Left lobe of liver (tissue), 2 donors: Measurements from ENCODE around the gene GOLGA3. TPM values are rescaled to one million over a fixed set of nuclear protein-coding genes. Genes with fewer than 3 reads are reported as not detected.
"Not testable (repeated sequence)": the region's sequence is repeated elsewhere in the genome, so short reads cannot be mapped to it uniquely, and the experiment has no call there.

Experiments
- ATAC-seq: fragments of 200-7000 bp; cut with Tn5 transposase; one replicate; pipeline ENCODE4 v1.9.1; 2020; ENCODE audit warnings: mild to moderate bottlenecking, moderate library complexity
- DNase-seq: peaks from one replicate; pipeline ENCODE4 v3.0.0-alpha.2; 2020; ENCODE audit warnings: low spot score
- total RNA-seq: library from RNA; stranded (reverse); gene quantifications from one replicate; pipeline ENCODE4 v1.2.1, GENCODE V29; 2021
- donor health status: DM: no; HTN: no; CAD: no; lungs with moderate emphysema.
- donor health status: DM: no; HTN: yes; CAD: no.

The GOLGA3 gene
- total RNA-seq, 1 donor from 2014 or later, result 22.9 TPM

DNA sequence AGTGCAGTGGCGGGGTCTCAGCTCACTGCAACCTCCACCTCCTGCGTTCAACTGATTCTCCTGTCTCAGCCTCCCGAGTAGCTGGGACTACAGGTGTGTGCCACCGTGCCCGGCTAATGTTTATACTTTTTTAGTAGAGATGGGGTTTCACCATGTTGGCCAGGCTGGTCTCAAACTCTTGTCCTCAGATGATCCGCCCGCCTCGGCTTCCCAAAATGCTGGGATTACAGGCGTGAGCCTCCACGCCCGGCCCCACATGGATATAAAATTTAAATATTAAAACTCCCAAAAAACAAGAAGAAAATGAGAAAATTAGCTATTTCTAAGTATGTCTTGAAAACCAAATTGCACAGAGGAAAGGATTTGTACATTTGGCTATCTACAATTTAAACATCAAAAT, 16.0 kb upstream of the GOLGA3 start:
- ATAC-seq, result not testable (repeated sequence)

DNA sequence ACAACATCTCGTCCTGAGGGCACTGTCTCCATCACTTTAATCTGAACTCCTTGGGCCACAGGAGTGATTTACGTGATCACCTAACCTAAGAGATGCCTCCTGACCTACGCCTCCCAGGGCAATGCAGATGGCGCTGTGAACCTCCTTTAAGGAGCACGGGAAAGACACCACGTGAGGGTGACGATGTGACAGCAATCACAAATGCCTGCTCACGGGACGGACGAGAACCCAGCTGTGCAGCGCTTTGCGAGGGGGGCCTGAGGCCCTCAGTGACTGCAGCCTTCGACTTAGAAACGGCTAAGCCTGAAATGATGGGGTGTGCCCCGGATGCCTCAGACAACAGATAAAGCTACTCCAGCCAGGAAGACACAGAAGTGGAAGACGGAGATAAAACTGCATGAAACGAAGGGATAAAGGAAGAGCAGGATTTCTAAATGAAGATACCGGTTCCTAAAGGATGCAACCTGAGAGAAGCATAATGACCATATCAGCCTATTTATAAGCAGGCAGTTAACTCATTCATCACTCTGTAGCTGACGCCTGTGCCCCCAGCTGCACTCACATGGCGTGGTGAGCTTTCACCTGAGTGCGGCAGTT, 13.9 kb upstream of the GOLGA3 start:
- no peak for DNase-seq
- ATAC-seq, result no peak

More for the DNA sequence above, 16.0 kb upstream of the GOLGA3 start:
- DNase-seq, result not testable (repeated sequence)

DNA sequence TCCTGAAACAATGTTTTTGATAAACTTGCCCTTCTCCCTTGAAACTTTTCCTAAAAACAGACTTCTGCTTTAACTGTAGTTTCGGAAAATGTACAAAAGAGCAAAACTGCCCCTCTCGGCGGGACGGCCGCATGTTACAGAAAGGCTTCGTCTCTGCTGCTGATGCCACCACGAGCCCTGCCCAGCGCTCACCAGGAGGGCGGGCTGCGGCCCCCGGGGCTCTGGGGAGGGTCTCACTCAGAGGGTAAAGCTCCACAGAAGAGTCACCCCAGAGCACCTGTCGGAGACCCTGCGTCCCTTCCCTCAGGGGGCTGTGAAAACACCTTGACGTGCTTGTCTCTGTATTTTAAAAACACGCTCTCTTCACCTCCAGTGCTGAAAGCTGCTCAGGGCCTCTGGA, 12.5 kb upstream of the GOLGA3 start:
- ATAC-seq, result no peak
- no peak for DNase-seq

DNA sequence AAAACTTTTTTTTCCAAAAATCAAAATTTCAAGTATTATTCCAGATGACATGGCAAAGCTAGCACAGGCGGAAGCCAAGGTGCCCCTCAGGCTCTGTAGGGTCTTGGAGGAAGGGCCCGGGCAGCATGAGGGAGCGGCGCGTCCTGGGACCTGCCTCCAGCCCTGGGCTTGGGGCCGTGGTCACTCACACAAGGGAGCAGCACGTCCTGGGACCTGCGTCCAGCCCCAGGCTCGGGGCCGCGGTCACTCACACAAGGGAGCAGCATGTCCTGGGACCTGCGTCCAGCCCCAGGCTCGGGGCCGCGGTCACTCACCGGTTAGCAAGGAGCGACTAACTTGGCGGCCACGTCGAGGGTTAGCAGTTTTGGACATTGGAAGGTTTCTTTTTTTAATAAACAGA, 11.9 kb upstream of the GOLGA3 start:
- no peak for ATAC-seq

DNA sequence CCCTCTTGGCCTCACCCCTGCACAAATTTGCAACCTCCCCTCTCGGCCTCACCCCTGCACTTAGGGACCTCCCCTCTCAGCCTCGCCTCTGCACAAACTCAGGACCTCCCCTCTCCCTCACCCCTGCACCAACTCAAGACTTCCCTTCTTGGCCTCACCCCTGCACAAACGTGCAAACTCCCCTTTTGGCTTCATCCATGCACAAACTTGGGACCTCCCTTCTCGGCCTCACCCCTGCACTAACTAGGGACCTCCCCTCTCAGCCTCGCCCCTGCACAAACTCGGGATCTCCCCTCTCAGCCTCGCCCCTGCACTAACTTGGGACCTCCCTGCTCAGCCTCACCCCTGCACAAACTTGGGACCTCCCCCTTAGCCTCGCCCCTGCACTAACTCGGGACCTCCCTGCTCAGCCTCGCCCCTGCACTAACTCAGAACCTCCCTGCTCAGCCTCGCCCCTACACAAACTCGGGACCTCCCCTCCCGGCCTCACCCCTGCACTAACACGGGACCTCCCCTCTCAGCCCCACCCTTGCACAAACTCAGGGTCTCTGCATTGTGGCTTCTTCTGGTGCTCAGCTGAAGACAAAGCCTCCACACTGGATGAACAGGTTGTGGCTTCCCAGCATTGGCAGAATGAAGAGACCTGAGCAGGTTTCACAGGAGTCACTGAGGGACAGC, 11.0 kb upstream of the GOLGA3 start:
- ATAC-seq (no peak), DNase-seq (no peak)

More for the DNA sequence above, 11.9 kb upstream of the GOLGA3 start:
- no peak for DNase-seq

DNA sequence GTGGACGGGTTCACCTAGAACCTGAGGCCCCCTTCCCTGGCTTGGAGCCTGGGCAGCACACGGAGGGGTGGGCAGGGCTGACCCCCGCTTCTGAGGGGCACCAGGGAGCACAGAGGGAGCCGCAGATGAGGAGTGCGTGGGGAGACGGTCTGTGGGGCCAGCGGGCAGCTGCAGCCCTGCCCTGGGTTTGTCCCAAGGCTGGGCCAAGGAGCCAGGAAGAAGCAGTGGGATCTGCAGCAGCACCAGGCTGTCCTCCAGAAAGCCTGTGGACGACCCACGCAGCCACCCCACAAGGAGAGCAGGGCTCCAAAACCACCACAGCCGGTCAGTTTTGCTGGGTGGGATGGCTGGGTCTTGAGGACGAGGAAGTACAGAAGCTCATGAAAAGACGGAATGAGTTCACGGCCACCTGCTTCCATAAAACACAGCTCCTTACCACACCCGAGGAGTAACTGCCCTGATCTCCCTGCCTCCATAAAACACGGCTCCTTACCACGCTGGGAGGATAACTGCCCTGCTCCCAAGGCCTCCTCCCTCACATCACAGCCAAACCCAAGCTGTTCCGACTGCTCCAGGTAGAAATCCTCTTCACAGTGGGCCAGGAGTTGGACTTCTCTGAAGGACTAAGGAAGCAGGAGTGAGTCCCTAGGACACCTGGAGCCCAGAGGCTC, 9.9 kb upstream of the GOLGA3 start:
- DNase-seq (no peak), ATAC-seq (no peak)

DNA sequence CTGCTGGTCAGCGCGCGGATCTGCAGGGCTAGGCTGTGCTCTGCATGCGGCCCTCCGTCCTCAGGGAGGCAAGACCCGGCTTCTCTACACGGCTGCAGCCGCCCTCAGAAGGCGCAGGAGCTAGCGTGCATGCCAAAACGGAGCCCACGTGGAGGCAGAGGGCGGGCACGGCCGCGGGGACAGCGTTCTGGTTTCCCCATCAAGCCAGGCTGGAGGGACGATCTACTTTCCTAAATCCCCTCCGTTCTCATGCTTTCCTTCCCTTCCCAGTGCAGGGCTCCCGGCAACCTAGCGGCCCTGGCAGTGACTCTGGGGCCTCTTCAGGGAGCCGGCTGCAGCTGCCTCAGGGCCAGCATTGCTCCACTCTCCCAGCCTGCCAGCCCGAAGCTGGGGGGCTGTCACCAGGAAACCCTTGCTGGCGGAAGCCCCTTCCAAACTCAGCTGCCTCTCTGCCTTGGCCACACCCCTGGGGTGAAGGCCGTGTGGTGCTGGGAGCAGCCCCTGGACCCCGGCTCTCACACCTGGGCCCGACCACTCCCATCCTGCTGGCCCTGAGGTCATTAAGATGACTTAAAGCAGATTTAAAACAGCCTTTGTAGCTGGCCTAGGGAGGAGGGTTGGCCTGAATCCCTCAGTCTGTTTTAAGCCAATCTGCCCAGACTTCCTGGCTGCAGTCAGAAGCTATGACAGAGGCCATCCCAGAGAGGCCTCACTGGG, 9.2 kb upstream of the GOLGA3 start:
- ATAC-seq (peak; percentile 8), DNase-seq (no peak)

DNA sequence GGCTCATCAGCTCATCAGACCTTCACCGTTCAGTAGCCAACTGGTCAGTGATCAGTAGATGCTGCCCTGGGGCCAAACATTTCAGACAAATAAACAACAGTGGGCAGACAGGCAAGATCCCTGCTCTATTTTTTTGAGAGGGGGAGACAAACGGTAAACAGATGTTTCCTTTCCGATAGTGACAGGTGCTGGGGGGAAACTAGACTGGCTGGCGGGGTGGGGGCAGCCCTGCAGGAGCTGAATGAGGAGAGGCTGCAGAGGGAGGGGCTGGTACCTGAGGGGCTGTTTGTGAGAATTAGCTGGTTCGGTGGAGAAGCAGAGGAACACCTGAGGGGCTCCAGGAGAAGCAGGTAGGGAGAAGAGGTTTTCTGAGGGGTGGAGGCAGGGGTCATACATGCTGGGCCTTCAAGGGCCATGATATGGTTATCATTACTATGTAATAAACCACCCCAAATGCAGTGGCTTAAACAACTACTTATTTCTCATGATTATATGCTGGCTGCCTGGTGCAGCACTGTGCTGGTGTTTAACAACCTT, 8.2 kb upstream of the GOLGA3 start:
- ATAC-seq, result no peak

DNA sequence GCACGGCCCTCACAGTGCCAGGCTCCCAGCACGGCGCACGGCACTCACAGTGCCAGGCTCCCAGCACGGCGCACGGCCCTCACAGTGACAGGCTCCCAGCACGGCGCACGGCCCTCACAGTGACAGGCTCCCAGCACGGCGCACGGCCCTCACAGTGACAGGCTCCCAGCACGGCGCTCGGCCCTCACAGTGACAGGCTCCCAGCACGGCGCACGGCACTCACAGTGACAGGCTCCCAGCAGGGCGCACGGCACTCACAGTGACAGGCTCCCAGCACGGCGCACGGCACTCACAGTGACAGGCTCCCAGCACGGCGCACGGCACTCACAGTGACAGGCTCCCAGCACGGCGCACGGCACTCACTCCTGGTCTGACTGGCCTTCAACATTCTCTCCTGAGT, 7.6 kb upstream of the GOLGA3 start:
- not testable (repeated sequence) for ATAC-seq, DNase-seq

More for the DNA sequence above, 8.2 kb upstream of the GOLGA3 start:
- DNase-seq, result no peak

DNA sequence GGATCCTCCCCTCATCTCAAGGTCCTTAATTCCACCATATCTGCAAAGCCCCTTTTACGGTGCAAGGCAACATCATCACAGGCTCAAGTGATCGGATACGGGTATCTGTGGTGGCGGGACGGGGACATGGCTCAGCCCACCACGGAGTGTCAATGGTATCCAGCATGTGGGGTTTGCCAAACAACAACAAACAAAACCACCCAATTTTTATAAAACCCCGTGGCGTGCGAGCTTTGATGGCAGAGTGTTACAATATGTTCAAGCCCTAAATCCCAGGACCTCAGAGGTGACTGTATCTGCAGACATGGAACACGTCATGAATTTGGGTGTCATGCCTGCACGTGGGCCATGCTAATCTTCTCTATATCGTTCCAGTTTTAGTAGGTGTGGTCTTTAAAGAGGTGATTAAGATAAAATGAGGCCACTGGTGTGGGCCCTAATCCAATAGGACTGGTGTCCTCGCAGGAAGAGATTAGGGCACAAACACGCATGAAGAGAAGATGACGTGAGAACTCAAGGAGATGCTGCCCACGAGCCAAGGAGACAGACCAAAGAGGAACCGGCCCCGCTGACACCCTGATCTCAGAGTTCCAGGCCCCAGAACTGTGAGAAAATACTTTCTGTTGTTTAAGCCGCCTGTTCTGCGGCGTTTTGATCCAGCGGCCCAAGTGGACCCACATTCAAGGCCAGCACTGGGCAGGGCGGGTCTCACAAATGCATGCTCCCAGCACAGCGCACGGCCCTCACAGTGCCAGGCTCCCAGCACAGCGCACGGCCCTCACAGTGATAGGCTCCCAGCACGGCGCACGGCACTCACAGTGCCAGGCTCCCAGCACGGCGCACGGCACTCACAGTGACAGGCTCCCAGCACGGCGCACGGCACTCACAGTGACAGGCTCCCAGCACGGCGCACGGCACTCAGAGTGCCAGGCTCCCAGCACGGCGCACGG, 6.7 kb upstream of the GOLGA3 start:
- ATAC-seq, result no peak
- DNase-seq, result no peak

DNA sequence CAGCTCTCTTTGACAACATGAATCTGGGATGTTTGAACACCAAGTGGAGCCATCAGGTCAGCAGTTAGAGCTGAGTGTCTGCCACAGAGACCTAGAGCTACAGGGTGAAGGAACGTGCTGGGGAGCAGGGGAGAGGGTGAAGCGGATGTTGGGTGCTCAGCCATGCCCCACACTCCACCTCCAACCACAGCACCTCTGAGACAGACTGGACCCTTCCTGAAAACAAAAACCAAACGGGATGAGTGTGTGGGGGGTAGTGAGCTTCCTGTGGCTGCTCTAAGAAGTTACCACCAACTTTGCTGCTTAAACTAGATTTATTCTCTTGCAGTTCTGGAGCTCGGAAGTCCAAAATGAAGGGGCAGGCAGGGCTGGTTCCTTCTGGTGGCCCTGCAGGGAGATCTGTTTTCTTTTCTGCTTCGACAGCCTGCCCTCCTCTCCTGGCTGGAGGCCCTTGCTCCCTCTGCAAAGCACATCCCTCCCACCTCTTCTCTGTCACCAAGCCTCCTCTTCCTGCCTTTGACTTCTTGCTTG, 5.6 kb upstream of the GOLGA3 start:
- no peak for DNase-seq
- ATAC-seq, result no peak

DNA sequence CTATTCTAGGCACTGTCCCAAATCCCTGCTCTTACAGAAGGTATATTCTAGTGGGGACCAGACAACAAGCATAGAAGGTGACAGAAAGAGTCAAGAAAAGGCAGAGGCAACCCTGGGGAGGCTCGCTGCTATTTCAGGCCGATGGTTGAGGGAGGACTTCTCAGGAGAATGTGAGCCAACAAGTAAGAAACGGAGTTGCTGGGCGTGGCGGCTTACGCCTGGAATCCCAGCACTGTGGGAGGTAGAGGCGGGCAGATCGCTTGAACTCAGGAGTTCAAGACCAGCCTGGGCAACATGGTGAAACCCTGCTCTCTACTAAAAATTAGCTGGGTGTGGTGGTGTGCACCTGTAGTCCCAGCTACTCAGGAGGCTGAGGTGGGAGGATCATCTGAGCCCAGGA, 4.7 kb upstream of the GOLGA3 start:
- DNase-seq (no peak), ATAC-seq (no peak)

DNA sequence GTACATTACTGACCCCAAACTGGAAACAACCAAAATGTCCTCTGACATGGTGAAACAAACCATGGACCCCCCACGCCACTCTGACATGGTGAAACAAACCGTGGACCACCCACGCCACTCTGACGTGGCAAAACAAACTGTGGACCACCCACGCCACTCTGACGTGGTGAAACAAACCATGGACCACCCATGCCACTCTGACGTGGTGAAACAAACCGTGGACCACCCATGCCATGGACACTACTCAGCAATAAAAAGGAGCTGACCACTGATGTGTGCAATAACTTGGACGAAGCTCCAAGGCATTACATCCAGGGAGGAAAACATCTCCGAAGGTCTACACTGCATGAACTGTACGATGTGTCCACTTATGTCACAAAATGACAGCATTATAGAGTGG, 3.1 kb upstream of the GOLGA3 start:
- ATAC-seq, result no peak

DNA sequence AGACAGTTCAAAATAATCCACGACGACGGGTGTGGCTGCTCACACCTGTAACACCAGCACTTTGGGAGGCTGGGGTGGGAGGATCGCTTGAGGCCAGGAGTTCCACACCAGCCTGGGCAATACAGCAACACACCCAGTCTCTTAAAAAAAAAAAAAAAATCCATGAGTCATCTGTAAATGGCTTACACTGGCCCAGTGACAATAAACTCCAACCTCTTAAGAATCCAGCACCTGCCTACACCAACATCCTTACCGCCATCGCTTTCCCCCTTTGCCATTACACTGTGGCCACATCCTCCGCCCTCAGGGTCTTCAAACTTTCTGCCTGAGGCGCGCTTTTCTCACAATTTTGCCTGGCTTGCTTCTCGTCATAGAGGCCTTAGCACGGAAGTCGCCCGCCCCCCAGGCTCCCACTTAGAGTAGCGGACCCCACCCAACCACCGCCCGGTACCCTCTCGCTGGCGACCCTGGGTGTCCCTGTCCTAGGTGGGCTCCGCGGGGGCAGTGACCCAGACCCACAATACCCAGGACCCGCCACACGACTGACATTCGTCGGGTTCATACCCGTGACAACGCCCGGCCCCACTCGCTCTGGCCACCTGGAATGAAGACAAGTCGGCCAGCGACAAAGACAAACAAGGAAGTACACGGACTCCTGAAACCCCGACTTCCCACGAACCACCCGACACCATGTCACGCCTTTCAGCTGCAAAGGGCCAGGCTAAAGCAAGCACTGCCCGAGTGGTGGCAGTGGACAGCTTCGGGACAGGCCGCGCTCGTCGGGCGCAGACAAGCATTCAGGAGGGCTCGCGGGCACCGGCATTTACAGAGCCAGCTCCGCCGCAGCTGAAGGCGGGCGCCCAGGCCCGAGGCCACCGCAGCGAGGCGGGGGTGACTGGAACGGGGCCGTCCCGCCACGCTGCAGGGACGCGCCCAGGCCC, 636 bp downstream of the GOLGA3 start:
- peak; percentile 56 for DNase-seq

More for the DNA sequence above, 3.1 kb upstream of the GOLGA3 start:
- DNase-seq, result no peak

DNA sequence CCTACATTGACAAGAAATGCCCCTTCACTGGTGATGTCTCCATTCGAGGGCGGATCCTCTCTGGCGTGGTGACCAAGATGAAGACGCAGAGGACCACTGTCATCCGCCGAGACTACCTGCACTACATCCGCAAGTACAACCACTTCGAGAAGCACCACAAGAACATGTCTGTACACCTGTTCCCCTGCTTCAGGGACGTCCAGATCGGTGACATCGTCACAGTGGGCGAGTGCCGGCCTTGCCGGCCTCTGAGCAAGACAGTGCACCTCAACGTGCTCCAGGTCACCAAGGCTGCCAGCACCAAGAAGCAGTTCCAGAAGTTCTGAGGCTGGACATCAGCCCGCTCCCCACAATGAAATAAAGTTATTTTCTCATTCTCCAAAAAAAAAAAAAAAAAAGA, 2.8 kb downstream of the GOLGA3 start:
- ATAC-seq (no peak), DNase-seq (no peak)

More for the DNA sequence above, 636 bp downstream of the GOLGA3 start:
- peak; percentile 49 for ATAC-seq

DNA sequence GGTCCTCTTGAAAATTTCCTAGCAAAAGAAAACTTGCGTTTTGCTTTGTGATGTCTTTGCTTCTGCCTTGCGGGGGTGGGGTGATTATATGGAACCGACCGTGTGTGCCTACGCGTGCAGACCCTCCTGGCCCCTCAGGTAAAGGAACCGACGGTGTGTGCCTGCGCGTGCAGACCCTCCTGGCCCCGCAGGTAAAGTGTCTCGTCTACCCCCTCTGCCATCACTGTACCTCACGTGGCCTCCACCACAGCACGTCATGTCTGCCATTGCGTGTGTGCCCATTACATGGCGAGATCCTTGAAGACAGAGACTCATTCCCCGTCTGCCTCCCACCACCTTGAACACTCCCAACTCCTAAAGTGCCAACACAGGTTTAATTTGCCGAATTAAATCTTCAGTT, 3.6 kb downstream of the GOLGA3 start:
- DNase-seq (no peak), ATAC-seq (no peak)

DNA sequence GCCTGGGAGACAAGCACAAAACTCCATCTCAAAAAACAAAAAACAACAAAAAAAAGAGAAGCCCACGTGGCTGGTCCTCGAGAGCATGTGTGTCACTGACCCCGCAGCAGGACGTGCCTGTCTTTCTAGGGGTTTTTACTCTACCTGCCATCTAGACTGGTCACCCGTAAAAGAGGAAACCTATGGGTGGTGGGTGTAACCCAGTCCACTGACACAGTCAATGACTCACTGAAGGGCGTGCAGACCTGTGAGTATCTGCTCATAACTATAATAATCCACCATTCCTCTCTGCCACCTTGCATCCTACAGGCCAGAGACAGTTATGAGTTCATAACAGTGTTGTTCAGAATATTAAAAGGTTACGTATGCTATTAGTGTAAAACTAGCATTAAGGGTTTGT, 4.6 kb downstream of the GOLGA3 start:
- DNase-seq (no peak), ATAC-seq (no peak)

DNA sequence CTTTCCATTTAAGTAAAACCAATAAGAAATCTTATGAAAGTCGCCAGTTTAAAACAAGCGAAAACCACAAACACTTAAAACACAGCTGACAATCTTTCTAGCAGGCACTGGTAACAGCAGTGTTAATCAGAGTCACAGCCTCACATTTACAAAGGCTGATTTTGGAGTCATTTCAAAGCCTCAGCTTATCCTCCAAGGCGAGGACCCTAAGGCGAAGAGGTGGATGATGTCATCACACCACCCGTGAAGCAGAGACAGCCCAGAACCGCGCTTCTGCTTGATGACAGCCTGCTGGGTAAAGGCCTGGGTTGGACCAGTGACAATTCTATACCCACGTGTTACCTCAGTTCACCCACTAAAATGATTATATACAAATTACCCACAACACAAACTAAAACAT, 10.1 kb downstream of the GOLGA3 start:
- DNase-seq, result no peak
- no peak for ATAC-seq

DNA sequence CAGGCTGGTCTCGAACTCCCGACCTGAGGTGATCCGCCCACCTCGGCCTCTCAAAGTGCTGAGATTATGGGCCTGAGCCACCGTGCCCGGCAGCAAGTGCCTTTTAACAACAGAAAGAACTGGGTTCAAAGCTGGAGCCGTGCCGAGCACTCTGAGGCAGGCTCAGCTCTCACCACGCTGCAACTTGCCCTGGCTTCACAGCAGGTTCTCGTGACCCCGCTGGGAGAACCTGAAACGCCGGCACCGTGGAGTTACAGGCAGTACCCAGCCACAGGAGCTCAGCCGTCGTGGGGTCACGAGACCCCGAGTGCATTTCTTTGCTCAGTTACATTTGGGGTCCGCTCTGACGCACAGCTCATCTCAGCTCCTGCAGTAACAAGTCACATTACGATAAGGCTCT, 14.4 kb downstream of the GOLGA3 start:
- DNase-seq (no peak), ATAC-seq (no peak)
